ENCODE measurements around the gene CLNK. TPM values are rescaled to one million over a fixed set of nuclear protein-coding genes. Genes with fewer than 3 reads are reported as not detected.

Gene CLNK
- total and polyA plus RNA-seq, 2 experiments from 2014 or later, result not detected

- no peak overlapping the region for H3K27ac ChIP-seq
Measured at GRCh38 chr4:10605031-10605430, 79.5 kb downstream of the CLNK start.

GRCh38 chr4:10599574-10599973, 85.0 kb downstream of the CLNK start:
- Histone ChIP-seq H3K27me3 (replicated peaks; ENCODE audit: insufficient read depth) (no peaks in the 10 kb centered on the region), H3K9me3 (ENCODE audit: low read depth) (no peaks in the 10 kb centered on the region), H2AFZ (no peak overlapping the region), H3K9ac (no peak overlapping the region), H3K4me2 (ENCODE audit: unreplicated experiment) (no peak overlapping the region), H3K79me2 (ENCODE audit: insufficient read depth) (no peaks in the 10 kb centered on the region), H3K9me2 (ENCODE audit: insufficient read depth) (no peaks in the 10 kb centered on the region), H3K4me3 (no peak overlapping the region), H3K4me1 (ENCODE audit: insufficient read depth) (0 out of 2 replicates have a peak, but pooled peaks cover 5% of the 10 kb centered on the region), H4K20me1 (ENCODE audit: insufficient read depth) (no peaks in the 10 kb centered on the region), H3K27ac (no peak overlapping the region), H3F3A (ENCODE audit: insufficient read depth) (no peaks in the 10 kb centered on the region), H3K36me3 (ENCODE audit: low read depth) (no peaks in the 10 kb centered on the region)
- 61 to 75% methylated on average over 4 of the region's 4 CpGs for WGBS, 2 experiments (ENCODE audit: low coverage in 1 of 2, low lambda C conversion rate in 2 of 2, missing lambda C conversion rate in 2 of 2)
- TF ChIP-seq EZH2phosphoT487 (IDR thresholded peaks at IDR 0.05; ENCODE audit: insufficient read depth, low read depth) (no peak), EZH2 (IDR thresholded peaks at IDR 0.05; ENCODE audit: insufficient read depth, poor library complexity, severe bottlenecking) (no peak)
- DNase-seq, result no peak
- in situ Hi-C loops (cut with MboI), result no loop called here

More at GRCh38 chr4:10605031-10605430, 79.5 kb downstream of the CLNK start:
- H3K36me3 ChIP-seq (ENCODE audit: low read depth), result no peaks in the 10 kb centered on the region
- H4K20me1 ChIP-seq (ENCODE audit: insufficient read depth), result no peaks in the 10 kb centered on the region
- H3K4me2 ChIP-seq (ENCODE audit: unreplicated experiment), result no peak overlapping the region
- DNase-seq, result no peak
- H3K9ac ChIP-seq, result no peak overlapping the region
- no peaks in the 10 kb centered on the region for H3K9me2 ChIP-seq (ENCODE audit: insufficient read depth)
- no peaks in the 10 kb centered on the region for H3K27me3 ChIP-seq (replicated peaks; ENCODE audit: insufficient read depth)
- H3K9me3 ChIP-seq (ENCODE audit: low read depth), result no peaks in the 10 kb centered on the region
- H3K79me2 ChIP-seq (ENCODE audit: insufficient read depth), result no peaks in the 10 kb centered on the region
- H3F3A ChIP-seq (ENCODE audit: insufficient read depth), result peaks cover 14% of the 10 kb centered on the region; the same call in 1 of the 2 replicates
- TF ChIP-seq EZH2 (IDR thresholded peaks at IDR 0.05; ENCODE audit: insufficient read depth, poor library complexity, severe bottlenecking) (no peak), EZH2phosphoT487 (IDR thresholded peaks at IDR 0.05; ENCODE audit: insufficient read depth, low read depth) (no peak)
- H3K4me3 ChIP-seq, result no peak overlapping the region
- peaks cover 19% of the 10 kb centered on the region for H3K4me1 ChIP-seq (ENCODE audit: insufficient read depth)
- no peak overlapping the region for H2AFZ ChIP-seq
- in situ Hi-C loops (cut with MboI), result no loop called here
- 88 to 90% methylated on average over 10 of the region's 10 CpGs for WGBS, 2 experiments (ENCODE audit: low coverage in 1 of 2, low lambda C conversion rate in 2 of 2, missing lambda C conversion rate in 2 of 2)

- H3K9me3 ChIP-seq (ENCODE audit: low read depth), result no peaks in the 10 kb centered on the region
- no peaks in the 10 kb centered on the region for H3K79me2 ChIP-seq (ENCODE audit: insufficient read depth)
- no peak overlapping the region for H3K4me3 ChIP-seq
- no peak for TF ChIP-seq EZH2 (IDR thresholded peaks at IDR 0.05; ENCODE audit: insufficient read depth, poor library complexity, severe bottlenecking)
- TF ChIP-seq EZH2phosphoT487 (IDR thresholded peaks at IDR 0.05; ENCODE audit: insufficient read depth, low read depth), result no peak
- no peaks in the 10 kb centered on the region for H4K20me1 ChIP-seq (ENCODE audit: insufficient read depth)
- H3K9me2 ChIP-seq (ENCODE audit: insufficient read depth), result no peaks in the 10 kb centered on the region
- H3K27ac ChIP-seq, result no peak overlapping the region
- 0 out of 2 replicates have a peak, but pooled peaks cover 5% of the 10 kb centered on the region for H3K4me1 ChIP-seq (ENCODE audit: insufficient read depth)
- H2AFZ ChIP-seq, result no peak overlapping the region
- no peak overlapping the region for H3K4me2 ChIP-seq (ENCODE audit: unreplicated experiment)
- WGBS, 2 experiments (ENCODE audit: low coverage in 1 of 2, low lambda C conversion rate in 2 of 2, missing lambda C conversion rate in 2 of 2), result 91 to 93% methylated on average over 6 of the region's 6 CpGs
- DNase-seq, result no peak
- no peaks in the 10 kb centered on the region for H3F3A ChIP-seq (ENCODE audit: insufficient read depth)
- no peak overlapping the region for H3K9ac ChIP-seq
- in situ Hi-C loops (cut with MboI), result no loop called here
- no peaks in the 10 kb centered on the region for H3K27me3 ChIP-seq (replicated peaks; ENCODE audit: insufficient read depth)
- H3K36me3 ChIP-seq (ENCODE audit: low read depth), result no peaks in the 10 kb centered on the region
Measured at GRCh38 chr4:10598829-10599228, 85.7 kb downstream of the CLNK start.

DNA sequence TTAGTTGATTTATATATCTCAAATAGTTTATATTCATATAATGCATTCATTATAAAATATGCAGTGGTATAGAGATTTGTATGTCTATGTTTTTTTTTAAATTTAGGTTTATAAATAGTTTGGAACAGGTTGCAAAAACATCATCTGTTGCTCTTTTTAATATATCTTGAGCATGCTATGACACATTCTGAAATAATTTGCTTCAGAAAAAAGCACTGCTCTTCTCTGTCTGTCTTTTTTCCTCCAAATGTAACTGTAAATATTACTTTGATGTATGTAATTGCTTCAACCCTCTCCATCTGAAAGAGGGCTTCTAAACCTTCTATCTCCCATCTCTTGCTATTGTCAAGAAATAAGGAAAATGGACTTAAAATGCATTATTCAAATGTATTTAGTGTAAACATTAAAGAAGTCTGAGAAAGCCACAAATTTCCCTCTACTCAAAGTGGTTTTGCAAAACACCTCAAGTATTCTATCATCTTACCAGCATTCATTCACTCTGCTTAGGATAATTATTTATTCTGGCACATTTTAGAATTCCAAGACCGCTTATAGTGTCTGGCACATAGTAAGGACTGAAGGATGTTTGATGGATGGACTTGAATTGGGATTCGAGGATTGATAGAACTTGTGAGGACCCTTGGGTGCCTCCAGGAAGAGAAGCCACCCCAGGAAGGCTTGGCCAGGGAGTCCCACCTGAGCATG, 87.8 kb downstream of the CLNK start:
- Histone ChIP-seq H3F3A (ENCODE audit: insufficient read depth) (no peaks in the 10 kb centered on the region), H3K27me3 (replicated peaks; ENCODE audit: insufficient read depth) (no peaks in the 10 kb centered on the region), H3K9ac (no peak overlapping the region), H3K27ac (no peak overlapping the region), H3K79me2 (ENCODE audit: insufficient read depth) (no peaks in the 10 kb centered on the region), H3K9me2 (ENCODE audit: insufficient read depth) (no peaks in the 10 kb centered on the region), H4K20me1 (ENCODE audit: insufficient read depth) (no peaks in the 10 kb centered on the region), H3K4me1 (ENCODE audit: insufficient read depth) (0 out of 2 replicates have a peak, but pooled peaks cover 5% of the 10 kb centered on the region), H2AFZ (no peak overlapping the region), H3K9me3 (ENCODE audit: low read depth) (no peaks in the 10 kb centered on the region), H3K4me3 (no peak overlapping the region), H3K36me3 (ENCODE audit: low read depth) (no peaks in the 10 kb centered on the region), H3K4me2 (ENCODE audit: unreplicated experiment) (no peak overlapping the region)
- no peak for DNase-seq
- TF ChIP-seq EZH2phosphoT487 (IDR thresholded peaks at IDR 0.05; ENCODE audit: insufficient read depth, low read depth) (no peak), EZH2 (IDR thresholded peaks at IDR 0.05; ENCODE audit: insufficient read depth, poor library complexity, severe bottlenecking) (no peak)
- WGBS, 2 experiments (ENCODE audit: low coverage in 1 of 2, low lambda C conversion rate in 2 of 2, missing lambda C conversion rate in 2 of 2), result 83 to 85% methylated on average over 2 of the region's 2 CpGs
- in situ Hi-C loops (cut with MboI), result no loop called here

All from GM23248 (cell line).